H1 (cell line): ENCODE data around the gene SYT13. TPM values are rescaled to one million over a fixed set of nuclear protein-coding genes. Genes with fewer than 3 reads are reported as not detected.

Experiments
- CTCF ChIA-PET: fragments of 300-600 bp; sonication (Branson Sonifier 250); formaldehyde crosslinking; loops from one replicate; lab custom pipeline; 2021; ENCODE audit not compliant: partially characterized antibody; lab: Charles Lee
- POLR2A ChIA-PET: fragments of 300-600 bp; sonication (Branson Sonifier 250); formaldehyde crosslinking; loops from one replicate; lab custom pipeline; 2021; ENCODE audit warnings: inconsistent platforms; ENCODE audit not compliant: partially characterized antibody; lab: Charles Lee
- DNase-seq, 2 experiments: peaks; one replicate each; pipeline versions ENCODE4 v3.0.0 to v3.0.0-alpha.2; 2010 to 2022; ENCODE audit warnings: low spot score in 2 of 2, low read depth in 1 of 2, mixed read lengths in 1 of 2
- FAIRE-seq: peaks from 2 replicates; lab custom pipeline; 2011; peaks lifted over from hg19 to GRCh38; lab: Jason Lieb, UNC
- H2AFZ ChIP-seq: 2 replicates; pipeline ENCODE4 v1.8.1; 2012; ENCODE audit warnings: low read length, inconsistent platforms
- H2AK5ac ChIP-seq: 2 replicates; pipeline ENCODE4 v1.6.1; 2013; ENCODE audit warnings: low read depth, low read length
- H2BK120ac ChIP-seq: replicated peaks from 2 replicates; pipeline ENCODE3; 2013; ENCODE audit warnings: low read depth, low read length, inconsistent platforms
- H2BK12ac ChIP-seq: 2 replicates; pipeline ENCODE4 v1.6.1; 2013; ENCODE audit warnings: low read depth, low read length
- H2BK15ac ChIP-seq: 2 replicates; pipeline ENCODE4 v1.6.1; 2013; ENCODE audit warnings: low read length
- H2BK20ac ChIP-seq: 2 replicates; pipeline ENCODE4 v1.6.1; 2013; ENCODE audit warnings: low read length
- H2BK5ac ChIP-seq: 2 replicates; pipeline ENCODE4 v1.6.1; 2013; ENCODE audit warnings: low read depth, low read length
- H3K14ac ChIP-seq: 2 replicates; pipeline ENCODE4 v1.6.1; 2013; ENCODE audit warnings: inconsistent platforms; ENCODE audit not compliant: insufficient read length
- H3K18ac ChIP-seq: 2 replicates; pipeline ENCODE4 v1.6.1; 2013; ENCODE audit warnings: low read length; ENCODE audit errors: extremely low read depth
- H3K23ac ChIP-seq: 2 replicates; pipeline ENCODE4 v1.6.1; 2013; ENCODE audit warnings: inconsistent platforms; ENCODE audit not compliant: insufficient read length
- H3K23me2 ChIP-seq: 2 replicates; pipeline ENCODE4 v1.6.1; 2013; ENCODE audit warnings: low read depth, low read length
- H3K27ac ChIP-seq: 2 replicates; pipeline ENCODE4 v1.6.1; 2011; ENCODE audit warnings: low read depth, low read length, inconsistent platforms
- H3K27me3 ChIP-seq, 4 experiments: replicated peaks in 1 of 4; 1 replicate in 1 of 4; 2 replicates in 3 of 4; pipeline versions ENCODE4 v1.6.1 to v1.8.1; 2011 to 2013; ENCODE audit warnings: low read length in 3 of 4, mild to moderate bottlenecking in 3 of 4, inconsistent platforms in 2 of 4, mixed read lengths in 2 of 4, moderate library complexity in 1 of 4; ENCODE audit not compliant: control insufficient read depth in 3 of 4, insufficient read depth in 3 of 4; ENCODE audit errors: extremely low read depth in 1 of 4
- H3K36me3 ChIP-seq, 4 experiments: 2 replicates each; pipeline versions ENCODE4 v1.6.1 to v1.8.1; 2011 to 2013; ENCODE audit warnings: mild to moderate bottlenecking in 4 of 4, low read length in 3 of 4, moderate library complexity in 2 of 4, control low read depth in 1 of 4, inconsistent platforms in 1 of 4; ENCODE audit not compliant: insufficient read depth in 4 of 4, control insufficient read depth in 2 of 4
- H3K4ac ChIP-seq: replicated peaks from 2 replicates; pipeline ENCODE3; 2013; ENCODE audit warnings: low read length, low read depth, mixed read lengths, inconsistent platforms; ENCODE audit not compliant: insufficient read length
- H3K4me1 ChIP-seq, 4 experiments: replicated peaks in 1 of 4; 1 replicate in 1 of 4; 2 replicates in 3 of 4; pipeline versions ENCODE4 v1.6.1 to v1.8.1; 2011 to 2013; ENCODE audit warnings: low read length in 3 of 4, inconsistent platforms in 2 of 4, mixed read lengths in 1 of 4; ENCODE audit not compliant: insufficient read depth in 4 of 4, control insufficient read depth in 3 of 4
- H3K4me2 ChIP-seq, 2 experiments: 2 replicates each; pipeline versions ENCODE4 v1.6.1 to v1.8.1; 2011 to 2013; ENCODE audit warnings: low read depth in 2 of 2, low read length in 2 of 2, control low read depth in 1 of 2, inconsistent platforms in 1 of 2, mild to moderate bottlenecking in 1 of 2; ENCODE audit not compliant: insufficient read depth in 1 of 2
- H3K4me3 ChIP-seq, 4 experiments: fragments of 200-600, 300-600 bp in 1 of 4; sonication (generic), shearing (Covaris generic), sonication (Bioruptor Twin) in 1 of 4; 2 replicates each; pipeline versions ENCODE4 v1.5.1 to v1.8.1; 2011 to 2016; ENCODE audit warnings: low read length in 4 of 4, low read depth in 3 of 4, control low read depth in 2 of 4, inconsistent platforms in 2 of 4, mild to moderate bottlenecking in 2 of 4, mixed read lengths in 1 of 4, moderate library complexity in 1 of 4; ENCODE audit not compliant: insufficient read depth in 2 of 4; ENCODE audit errors: extremely low read depth in 1 of 4
- H3K56ac ChIP-seq: replicated peaks from 2 replicates; pipeline ENCODE3; 2013; ENCODE audit warnings: low read depth, mild to moderate bottlenecking, mixed read lengths, low read length, inconsistent platforms; ENCODE audit not compliant: insufficient read length
- H3K79me1 ChIP-seq: 2 replicates; pipeline ENCODE4 v1.6.1; 2013; ENCODE audit warnings: low read depth, low read length, control low read depth
- H3K79me2 ChIP-seq, 2 experiments: 2 replicates each; pipeline versions ENCODE4 v1.6.1 to v1.8.1; 2012 to 2013; ENCODE audit warnings: low read length in 2 of 2, mild to moderate bottlenecking in 2 of 2, inconsistent platforms in 1 of 2; ENCODE audit not compliant: insufficient read depth in 2 of 2, control insufficient read depth in 1 of 2
- H3K9ac ChIP-seq, 4 experiments: replicated peaks in 1 of 4; 1 replicate in 1 of 4; 2 replicates in 3 of 4; pipeline versions ENCODE4 v1.6.1 to v1.8.1; 2011 to 2013; ENCODE audit warnings: low read depth in 3 of 4, low read length in 3 of 4, control low read depth in 2 of 4, mild to moderate bottlenecking in 2 of 4, moderate library complexity in 2 of 4, inconsistent platforms in 1 of 4; ENCODE audit errors: extremely low read depth in 1 of 4
- H3K9me3 ChIP-seq, 2 experiments: 2 replicates each; pipeline versions ENCODE4 v1.6.1 to v1.8.1; 2012 to 2013; ENCODE audit warnings: mild to moderate bottlenecking in 2 of 2, moderate library complexity in 2 of 2, control low read depth in 1 of 2, inconsistent platforms in 1 of 2, low read depth in 1 of 2, low read length in 1 of 2, mixed read lengths in 1 of 2; ENCODE audit not compliant: insufficient read depth in 2 of 2
- H4K20me1 ChIP-seq, 2 experiments: replicated peaks in 1 of 2; 2 replicates each; pipeline versions ENCODE3 to v1.8.1; 2011 to 2013; ENCODE audit warnings: inconsistent platforms in 2 of 2, low read length in 2 of 2, mild to moderate bottlenecking in 1 of 2; ENCODE audit not compliant: insufficient read depth in 2 of 2, control insufficient read depth in 1 of 2
- H4K5ac ChIP-seq: 2 replicates; pipeline ENCODE4 v1.6.1; 2013; ENCODE audit warnings: low read length, low read depth, mixed read lengths, inconsistent platforms; ENCODE audit not compliant: insufficient read length
- H4K8ac ChIP-seq: 2 replicates; pipeline ENCODE4 v1.8.0; 2013; ENCODE audit warnings: mild to moderate bottlenecking, moderate library complexity, low read length, inconsistent platforms; ENCODE audit not compliant: insufficient read depth; ENCODE audit errors: extremely low read depth
- H4K91ac ChIP-seq: replicated peaks from 2 replicates; pipeline ENCODE3; 2013; ENCODE audit warnings: low read length, mixed read lengths, inconsistent platforms; ENCODE audit not compliant: insufficient read length
- CBX8 ChIP-seq: fragments of 300-800, 300-1000 bp; sonication (generic); IDR thresholded peaks from 2 replicates; pipeline ENCODE4 v1.7.1; 2016; ENCODE audit warnings: low read depth, low read length, borderline replicate concordance
- NRF1 ChIP-seq: IDR thresholded peaks from 2 replicates; pipeline ENCODE4 v1.6.1; 2011; ENCODE audit warnings: mild to moderate bottlenecking, low read depth, low read length, improper control_type of control experiment
- SRF ChIP-seq: IDR thresholded peaks from 2 replicates; pipeline ENCODE4 v1.6.1; 2011; ENCODE audit warnings: mild to moderate bottlenecking, low read depth, low read length, moderate library complexity
- WGBS, 2 experiments: shearing (Covaris generic) in 1 of 2; methylation state at CpG; one replicate each; pipeline versions ENCODE4 v1.1.6 to v1.1.7; 2013 to 2015; ENCODE audit warnings: low lambda C conversion rate in 2 of 2, mixed read lengths in 2 of 2, inconsistent platforms in 1 of 2, low coverage in 1 of 2, missing lambda C conversion rate in 1 of 2; ENCODE audit not compliant: insufficient replicate concordance in 2 of 2, insufficient coverage in 1 of 2, insufficient read length in 1 of 2; ENCODE audit errors: extremely low coverage in 1 of 2, missing lambda C conversion rate in 1 of 2; 5-methylcytosine and 5-hydroxymethylcytosine counted together
- polyA plus RNA-seq, 7 experiments: library from polyadenylated mRNA; depleted of rRNA in 3 of 7; stranded (reverse) in 5 of 7; unstranded in 2 of 7; fragments of >200 nt in 5 of 7; fragments of 200-250 nt in 2 of 7; gene quantifications; 1 replicate in 5 of 7; 2 replicates in 1 of 7; 4 replicates in 1 of 7; pipeline versions ENCODE4 v1.2.1 to v1.2.3, GENCODE V29; 2011 to 2013; ENCODE audit warnings: missing spikeins in 2 of 7, mixed read lengths in 2 of 7
- total RNA-seq: library from RNA; stranded (reverse); fragmentation: NEBNext Ultra II Directional; extraction: Animal tissue kit (Norgen Biotek cat#: 25700); gene quantifications from 2 replicates; pipeline ENCODE4 v1.2.1, GENCODE V29; 2021

Gene SYT13
- total and polyA plus RNA-seq, 2 of the 8 experiments (the other 6 are each of a cell fraction or from before 2014, with no cell fraction given), result 4.8 to 13.2 TPM

- Histone ChIP-seq H2BK15ac (no peak overlapping the region), H2BK120ac (no peak overlapping the region), H3K14ac (no peak overlapping the region), H3K36me3 (peaks cover 0 to 10% (median 4%) of the 10 kb centered on the region in 4 experiments; a peak in 3 of 8 replicates), H4K91ac (no peak overlapping the region), H3K9ac (no peak overlapping the region), H3K27ac (no peak overlapping the region), H2BK20ac (no peak overlapping the region), H2BK5ac (no peak overlapping the region), H3K79me2 (no peaks in the 10 kb centered on the region), H3K9me3 (no peaks in the 10 kb centered on the region), H3K23ac (no peak overlapping the region), H3K4me2 (no peak overlapping the region), H2BK12ac (no peak overlapping the region), H3K27me3 (no peaks in the 10 kb centered on the region; a peak in 1 of 7 replicates), H2AK5ac (no peak overlapping the region), H3K79me1 (no peaks in the 10 kb centered on the region), H3K4me1 (no peaks in the 10 kb centered on the region), H3K23me2 (no peaks in the 10 kb centered on the region), H4K20me1 (peaks cover 0 to 2% of the 10 kb centered on the region in 2 experiments), H4K8ac (no peak overlapping the region; the same call in 1 of the 2 replicates), H3K4me3 (no peak overlapping the region), H2AFZ (no peak overlapping the region), H3K18ac (no peak overlapping the region), H3K4ac (no peak overlapping the region), H3K56ac (no peak overlapping the region), H4K5ac (no peak overlapping the region)
- FAIRE-seq, result no peak
- TF ChIP-seq NRF1 (no peak), SRF (no peak), CBX8 (no peak)
- 92% methylated on average over 21 of the region's 21 CpGs; no CpG with 5 or more reads in 1 of the 2 experiments for WGBS, 2 experiments
- DNase-seq, result no peak
- ChIA-PET CTCF (interaction anchor here (0.9 to 10.0 kb wide), 10 partner anchors 8 to 94 kb away, joined by 3 to 61 read pairs (median 4); no protein-coding TSS in a partner anchor), POLR2A (no interaction called here)
These were observed 59.2 kb downstream of the SYT13 start for GRCh38 chr11:45226901-45227300.
